K562 (cell line): ENCODE data around the gene ADAM22. TPM values are rescaled to one million over a fixed set of nuclear protein-coding genes. Genes with fewer than 3 reads are reported as not detected.

Experiments
- ATAC-seq: fragments of 200-7000 bp; cut with Tn5 transposase; 3 replicates; pipeline ENCODE4 v1.9.1; 2020; ENCODE audit warnings: moderate library complexity
- BruUV-seq: library from RNA; stranded (reverse); fragments of 400-500 nt; replicated peaks from 2 replicates; lab custom pipeline; 2021; lab: Mats Ljungman, UMichigan
- CTCF ChIA-PET: fragments of 300-600 bp; formaldehyde crosslinking; extraction: SDS; loops from one replicate; lab custom pipeline; 2021; ENCODE audit warnings: low intra/inter-chr PET ratio; lab: Yijun Ruan, JAX
- POLR2A ChIA-PET: fragments of 300-600, 350-650 bp; sonication (Branson Sonifier 250); formaldehyde crosslinking; extraction: SDS; loops from one replicate; lab custom pipeline; 2021; ENCODE audit warnings: antibody characterized with exemption, inconsistent platforms; lab: Yijun Ruan, JAX
- DNase-seq, 4 experiments: peaks; one replicate each; pipeline versions ENCODE4 v3.0.0 to v3.0.0-alpha.2; 2011 to 2018; ENCODE audit warnings: low spot score in 3 of 4, mixed read lengths in 3 of 4; ENCODE audit errors: extremely low read depth in 1 of 4
- FAIRE-seq: peaks from 2 replicates; lab custom pipeline; 2011; peaks lifted over from hg19 to GRCh38; lab: Jason Lieb, UNC
- H2AFZ ChIP-seq: 2 replicates; pipeline ENCODE4 v1.6.0; 2011; ENCODE audit warnings: low read depth, low read length, control low read depth, inconsistent platforms
- H3K27ac ChIP-seq: fragments of 200-600 bp; 3 replicates; pipeline ENCODE4 v1.8.0; 2011; ENCODE audit warnings: low read depth, mild to moderate bottlenecking, control low read depth, inconsistent platforms, low read length, moderate library complexity, mixed read lengths; ENCODE audit errors: extremely low read depth
- H3K27me3 ChIP-seq, 2 experiments: fragments of 300-600 bp in 1 of 2; 2 replicates in 1 of 2; 3 replicates in 1 of 2; pipeline versions ENCODE4 v1.6.0 to v1.8.0; 2011; ENCODE audit warnings: inconsistent platforms in 2 of 2, low read length in 2 of 2, mild to moderate bottlenecking in 1 of 2, mixed read lengths in 1 of 2, moderate library complexity in 1 of 2; ENCODE audit not compliant: control insufficient read depth in 2 of 2, insufficient read depth in 2 of 2
- H3K36me3 ChIP-seq: fragments of 300-600 bp; 3 replicates; pipeline ENCODE4 v1.8.0; 2011; ENCODE audit warnings: mild to moderate bottlenecking, low read length, inconsistent platforms; ENCODE audit not compliant: control insufficient read depth, insufficient read depth
- H3K4me1 ChIP-seq, 2 experiments: fragments of 200-600 bp in 1 of 2; replicated peaks in 1 of 2; 2 replicates in 1 of 2; 3 replicates in 1 of 2; pipeline versions ENCODE4 v1.5.1 to v1.8.0; 2011; ENCODE audit warnings: inconsistent platforms in 2 of 2, low read length in 2 of 2, mild to moderate bottlenecking in 1 of 2, mixed read lengths in 1 of 2, moderate library complexity in 1 of 2; ENCODE audit not compliant: control insufficient read depth in 2 of 2, insufficient read depth in 2 of 2
- H3K4me2 ChIP-seq: 2 replicates; pipeline ENCODE4 v1.6.1; 2011; ENCODE audit warnings: low read length, control low read depth, inconsistent platforms, mixed read lengths; ENCODE audit not compliant: insufficient read depth
- H3K4me3 ChIP-seq: fragments of 200-600 bp; sonication (generic), shearing (Covaris generic); 2 replicates; pipeline ENCODE4 v1.5.1; 2016; ENCODE audit warnings: control low read depth, inconsistent platforms
- H3K79me2 ChIP-seq: fragments of 200-600 bp; 3 replicates; pipeline ENCODE4 v1.8.0; 2011; ENCODE audit warnings: low read length, inconsistent platforms; ENCODE audit not compliant: control insufficient read depth, insufficient read depth
- H3K9ac ChIP-seq, 2 experiments: 2 replicates each; pipeline versions ENCODE4 v1.6.0 to v1.6.1; 2011; ENCODE audit warnings: low read depth in 2 of 2, low read length in 2 of 2, control low read depth in 1 of 2, inconsistent platforms in 1 of 2, mild to moderate bottlenecking in 1 of 2, mixed read lengths in 1 of 2; ENCODE audit not compliant: insufficient read depth in 1 of 2
- H3K9me1 ChIP-seq: one replicate; pipeline ENCODE4 v1.6.0; 2011; ENCODE audit warnings: inconsistent platforms, mild to moderate bottlenecking, low read length, moderate library complexity; ENCODE audit not compliant: control insufficient read depth, insufficient read depth
- H3K9me3 ChIP-seq: replicated peaks from 2 replicates; pipeline ENCODE4 v1.5.1; 2011; ENCODE audit warnings: low read depth, low read length, inconsistent platforms; ENCODE audit not compliant: control insufficient read depth, insufficient read depth
- H4K20me1 ChIP-seq: replicated peaks from 2 replicates; pipeline ENCODE4 v1.6.1; 2011; ENCODE audit warnings: low read length, inconsistent platforms, mixed read lengths; ENCODE audit not compliant: control insufficient read depth, insufficient read depth
- FOXK1 ChIP-seq: sonication (generic); formaldehyde crosslinking; IDR thresholded peaks from 2 replicates; pipeline ENCODE4 v1.8.0; 2022; ENCODE audit warnings: missing genetic modification reagents, mild to moderate bottlenecking, borderline replicate concordance
- HBP1 ChIP-seq: fragments of 450-650 bp; formaldehyde crosslinking; IDR thresholded peaks from 2 replicates; pipeline ENCODE4 v1.4.0; 2022; ENCODE audit warnings: missing genetic modification characterization
- MECOM ChIP-seq: fragments of 250-450 bp; sonication (Bioruptor Pico); IDR thresholded peaks from 2 replicates; pipeline ENCODE4 v1.8.0; 2022; ENCODE audit warnings: inconsistent platforms
- NR1H2 ChIP-seq: sonication (generic); formaldehyde crosslinking; IDR thresholded peaks from 2 replicates; pipeline ENCODE4 v1.4.0; 2020; ENCODE audit warnings: mild to moderate bottlenecking, missing genetic modification reagents
- PHB2 ChIP-seq: fragments of 450-650 bp; IDR thresholded peaks from 2 replicates; pipeline ENCODE4 v1.6.1; 2017; ENCODE audit warnings: low read depth
- RBM39 ChIP-seq: fragments of 200-400 bp; formaldehyde crosslinking; optimal IDR thresholded peaks from 2 replicates; pipeline ENCODE3; 2018; ENCODE audit warnings: low read depth, low read length
- SMAD2 ChIP-seq: fragments of 150-350 bp; IDR thresholded peaks from 2 replicates; pipeline ENCODE4 v1.6.1; 2014; ENCODE audit warnings: low read depth, mild to moderate bottlenecking, low read length
- SP1 ChIP-seq: sonication (generic); formaldehyde crosslinking; IDR thresholded peaks from 2 replicates; pipeline ENCODE4 v1.8.1; 2022; ENCODE audit warnings: mild to moderate bottlenecking, missing genetic modification reagents
- ZBTB40 ChIP-seq, 2 experiments: fragments of 450-650 bp in 1 of 2; sonication (generic) in 1 of 2; formaldehyde crosslinking in 1 of 2; IDR thresholded peaks; 2 replicates each; pipeline versions ENCODE4 v1.7.1 to v1.9.0; 2016 to 2022; ENCODE audit warnings: inconsistent platforms in 1 of 2, mild to moderate bottlenecking in 1 of 2, missing genetic modification reagents in 1 of 2
- ZNF165 ChIP-seq: fragments of 250-450 bp; sonication (Bioruptor Pico); IDR thresholded peaks from 2 replicates; pipeline ENCODE4 v1.4.0; 2020; ENCODE audit warnings: borderline replicate concordance
- ZNF316 ChIP-seq: fragments of 450-650 bp; IDR thresholded peaks from 2 replicates; pipeline ENCODE4 v1.6.1; 2016
- ZSCAN32 ChIP-seq: fragments of 450-650 bp; formaldehyde crosslinking; IDR thresholded peaks from 2 replicates; pipeline ENCODE4 v1.4.0; 2020; ENCODE audit warnings: mild to moderate bottlenecking, moderate library complexity
- WGBS: fragments of 100-300 bp; shearing (Covaris generic); methylation state at CpG from one replicate; pipeline ENCODE4 v1.1.6; 2016; ENCODE audit warnings: low coverage, mixed read lengths; ENCODE audit not compliant: insufficient coverage; ENCODE audit errors: missing lambda C conversion rate; 5-methylcytosine and 5-hydroxymethylcytosine counted together
- in situ Hi-C: fragments of 300-500 bp; cut with MboI; formaldehyde crosslinking; loops from 4 replicates; pipeline ENCODE4 v1.15.0; 2018; ENCODE audit warnings: inconsistent platforms, mixed read lengths
- intact Hi-C: fragments of 100-400 bp; cut with micrococcal nuclease; formaldehyde crosslinking; loops from 2 replicates; pipeline ENCODE4 v1.14.2; 2022
- polyA plus RNA-seq, 8 experiments: library from polyadenylated mRNA; depleted of rRNA in 4 of 8; stranded (reverse) in 5 of 8; unstranded in 3 of 8; fragments of >200 nt; fragmentation: Nextera tagmentation in 2 of 8; fragmentation: Illumina TruSeq in 1 of 8; extraction: Ambion mirVana in 2 of 8; extraction: Trizol in 1 of 8; gene quantifications; 2 replicates each; pipeline versions ENCODE4 v1.2.1 to v1.2.3, GENCODE V29; 2011 to 2014; ENCODE audit warnings: inconsistent platforms in 1 of 8, missing spikeins in 1 of 8
- total RNA-seq, 7 experiments: library from RNA; depleted of rRNA in 6 of 7; stranded (reverse); fragments of >200 nt in 6 of 7; fragmentation: Illumina TruSeq in 2 of 7; extraction: Trizol in 2 of 7; gene quantifications; 2 replicates each; pipeline versions ENCODE4 v1.2.1 to v1.2.3, GENCODE V29; 2011 to 2021; ENCODE audit warnings: low replicate concordance in 1 of 7

Gene ADAM22
- total and polyA plus RNA-seq, 9 of the 15 experiments (the other 6 are each of a cell fraction or from before 2014, with no cell fraction given): 0.01 to 0.58 (median 0.18) TPM

GRCh38 chr7:88200789-88201188 is 266.7 kb downstream of the ADAM22 start:
- no peak for DNase-seq
- in situ Hi-C loops: no loop called here
- ATAC-seq: no peak
- intact Hi-C loops: no loop called here
- H3K4me1 ChIP-seq: peaks cover 0 to 12% of the 10 kb centered on the region in 2 experiments; a peak in 2 of 5 replicates
- no peaks in the 10 kb centered on the region for H3K79me2 ChIP-seq
- POLR2A ChIA-PET: interaction anchor here (0.6 to 0.9 kb wide), 2 partner anchors 10 to 665 kb away, joined by 3 to 4 read pairs; no protein-coding TSS in a partner anchor
- no peaks in the 10 kb centered on the region for H3K9me3 ChIP-seq
- H3K9ac ChIP-seq: no peak overlapping the region
- H3K27me3 ChIP-seq: 0 out of 5 replicates have a peak, but pooled peaks cover 0 to 5% of the 10 kb centered on the region in 2 experiments
- H3K9me1 ChIP-seq: no peaks in the 10 kb centered on the region
- H3K27ac ChIP-seq: no peak overlapping the region
- H4K20me1 ChIP-seq: no peaks in the 10 kb centered on the region
- BruUV-seq: no TSS peak
- H3K4me2 ChIP-seq: no peak overlapping the region
- H3K4me3 ChIP-seq: no peak overlapping the region
- WGBS: 71% methylated on average over 4 of the region's 4 CpGs
- CTCF ChIA-PET: no interaction called here
- peaks cover 26% of the 10 kb centered on the region for H3K36me3 ChIP-seq
- no peak for FAIRE-seq
- H2AFZ ChIP-seq: no peak overlapping the region
- no peak for TF ChIP-seq HBP1
- no peak for TF ChIP-seq RBM39
- no peak for TF ChIP-seq ZSCAN32 (CRISPR knock-in tag)
- no peak for TF ChIP-seq NR1H2
- no peak for TF ChIP-seq PHB2
- TF ChIP-seq SP1 (CRISPR knock-in tag): no peak
- TF ChIP-seq ZNF165 (CRISPR knock-in tag): no peak
- no peak for TF ChIP-seq SMAD2
- TF ChIP-seq FOXK1 (CRISPR knock-in tag): no peak
- TF ChIP-seq ZBTB40 (IDR thresholded peaks at IDR 0.05): no peak
- TF ChIP-seq ZBTB40 (CRISPR knock-in tag; IDR thresholded peaks at IDR 0.05): no peak
- TF ChIP-seq MECOM (CRISPR knock-in tag): no peak
- TF ChIP-seq ZNF316: no peak
